ENCODE data around the gene PRRT4.

- peak; percentile 75 to 89 for TF ChIP-seq CTCF (conservative IDR thresholded peaks at IDR 0.05 in 1 of 2, IDR thresholded peaks at IDR 0.05 in 1 of 2; ENCODE audit: extremely low read depth in 1 of 2, insufficient read depth in 1 of 2, low read depth in 1 of 2, low read length in 2 of 2)
- TF ChIP-seq EZH2 (IDR thresholded peaks at IDR 0.05; ENCODE audit: borderline replicate concordance, low read length): no peak
These were observed 26.0 kb upstream of the PRRT4 start for GRCh38 chr7:128387216-128388144.
